NT2/D1 (cell line): ENCODE measurements around the gene ATE1.

Source experiments
- DNase-seq: peaks from one replicate; pipeline ENCODE4 v3.0.0-alpha.2; 2011; ENCODE audit warnings: low read depth, low spot score
- H3K27me3 ChIP-seq: 2 replicates; pipeline ENCODE4 v1.6.0; 2011; ENCODE audit warnings: mild to moderate bottlenecking; ENCODE audit not compliant: insufficient read length, insufficient read depth
- H3K36me3 ChIP-seq: 2 replicates; pipeline ENCODE4 v1.6.1; 2011; ENCODE audit warnings: mild to moderate bottlenecking, low read length, mixed read lengths; ENCODE audit not compliant: insufficient read depth, insufficient read length
- H3K4me1 ChIP-seq: 2 replicates; pipeline ENCODE4 v1.5.1; 2011; ENCODE audit not compliant: insufficient read depth, insufficient read length
- H3K4me3 ChIP-seq: 2 replicates; pipeline ENCODE4 v1.5.1; 2011; ENCODE audit warnings: low read depth; ENCODE audit not compliant: insufficient read length
- H3K9ac ChIP-seq: 2 replicates; pipeline ENCODE4 v1.6.0; 2011; ENCODE audit warnings: low read depth; ENCODE audit not compliant: insufficient read length
- H3K9me3 ChIP-seq: 2 replicates; pipeline ENCODE4 v1.5.1; 2011; ENCODE audit warnings: mild to moderate bottlenecking, low read length; ENCODE audit not compliant: insufficient read depth
- SUZ12 ChIP-seq: IDR thresholded peaks from 2 replicates; pipeline ENCODE4 v1.6.1; 2011; ENCODE audit not compliant: insufficient read length, insufficient read depth; ENCODE audit errors: extremely low read depth
- YY1 ChIP-seq: IDR thresholded peaks from 2 replicates; pipeline ENCODE4 v1.6.1; 2011; ENCODE audit not compliant: insufficient read length, insufficient read depth
- ZNF274 ChIP-seq: IDR thresholded peaks from 2 replicates; pipeline ENCODE4 v1.6.1; 2011; ENCODE audit warnings: mild to moderate bottlenecking, low read depth, low read length

The ATE1 gene

DNA sequence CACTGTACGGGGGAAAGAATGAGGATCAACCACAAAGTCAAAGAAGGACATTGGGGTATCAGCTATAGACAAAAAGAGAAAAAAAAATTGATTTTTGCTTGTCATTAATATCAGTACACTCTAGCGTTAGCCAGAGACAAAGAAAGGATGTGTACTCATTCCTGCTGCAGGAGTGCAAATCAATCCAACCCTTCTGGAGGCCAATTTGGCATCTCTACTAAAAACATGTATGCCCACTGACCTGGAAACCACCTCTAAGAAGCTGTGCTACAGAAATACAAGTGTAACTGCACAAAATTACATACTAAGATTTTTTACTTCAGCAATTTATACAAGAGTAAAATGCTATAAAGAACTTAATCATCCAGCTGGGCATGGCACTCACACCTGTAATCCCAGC, 33.6 kb upstream of the ATE1 start:
- Histone ChIP-seq H3K4me1 (no peaks in the 10 kb centered on the region), H3K27me3 (no peaks in the 10 kb centered on the region), H3K9me3 (no peaks in the 10 kb centered on the region), H3K4me3 (no peak overlapping the region), H3K36me3 (peaks cover 27% of the 10 kb centered on the region), H3K9ac (no peak overlapping the region)
- DNase-seq = no peak
- TF ChIP-seq YY1 = no peak
- no peak for TF ChIP-seq ZNF274
- no peak for TF ChIP-seq SUZ12

DNA sequence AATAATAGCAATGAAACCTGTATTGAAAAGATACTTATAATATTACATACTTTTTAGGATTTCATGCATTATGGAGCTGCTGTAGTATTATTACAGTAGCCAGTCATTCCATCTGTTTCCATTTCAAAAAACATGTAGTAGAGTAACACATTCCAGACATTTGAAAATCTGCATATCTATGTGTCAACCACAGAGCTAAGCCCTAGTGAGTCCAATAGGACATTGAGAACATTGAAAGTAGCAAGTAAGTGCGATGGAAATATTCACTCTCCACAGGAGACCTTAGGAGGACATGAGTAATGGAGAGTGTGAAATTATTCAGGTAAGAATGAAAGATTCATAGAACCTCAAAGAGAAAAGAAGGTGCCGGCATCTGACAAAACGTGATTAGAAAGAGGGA, 31.8 kb upstream of the ATE1 start:
- DNase-seq = no peak
- Histone ChIP-seq H3K4me3 (no peak overlapping the region), H3K9me3 (no peaks in the 10 kb centered on the region), H3K4me1 (no peaks in the 10 kb centered on the region), H3K27me3 (no peaks in the 10 kb centered on the region), H3K36me3 (peaks cover 14% of the 10 kb centered on the region), H3K9ac (no peak overlapping the region)
- TF ChIP-seq YY1 (no peak), ZNF274 (no peak), SUZ12 (no peak)

DNA sequence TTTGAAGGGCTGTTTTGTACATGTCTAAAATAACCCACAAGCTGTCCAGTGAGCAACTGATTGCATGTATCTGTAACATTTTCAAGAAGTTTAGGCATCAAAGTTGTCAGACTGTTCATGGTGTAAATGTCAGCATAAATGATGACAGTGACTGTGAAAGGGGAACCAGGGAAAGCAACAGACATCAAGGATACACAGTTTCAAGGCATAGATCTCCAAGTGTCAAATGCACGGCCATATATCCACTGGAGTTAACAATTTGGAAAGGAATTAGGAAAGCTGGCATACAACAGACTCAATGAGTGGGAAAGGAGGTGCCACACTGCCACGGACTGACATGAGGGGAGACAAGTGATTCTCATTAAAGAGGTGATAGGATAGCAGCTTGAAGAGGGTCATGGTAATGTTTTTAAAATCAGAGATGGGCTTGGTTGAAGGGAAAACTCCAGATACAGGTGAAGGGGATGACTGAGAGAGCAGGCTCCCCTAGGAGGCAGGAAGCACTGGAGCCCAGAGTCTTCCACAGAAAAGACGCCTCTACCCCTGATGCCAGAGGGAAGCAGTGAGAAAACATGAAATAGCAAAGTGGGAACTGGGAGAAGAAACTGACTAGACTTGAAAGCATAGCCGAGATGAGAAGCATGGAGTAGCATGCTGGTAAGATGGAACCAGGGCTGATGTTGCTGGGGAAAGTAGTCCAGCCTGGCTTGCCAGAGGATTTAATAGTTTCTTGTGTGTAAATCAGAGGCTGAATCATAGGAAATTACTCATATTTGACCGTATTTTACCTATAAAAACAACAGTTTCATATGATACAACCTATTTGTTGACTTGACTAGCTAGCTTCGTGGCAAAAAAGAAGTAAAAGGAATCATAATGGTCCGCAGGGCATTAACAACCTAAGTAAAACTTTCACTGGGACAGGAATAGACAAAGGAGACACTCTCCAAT, 28.6 kb upstream of the ATE1 start:
- Histone ChIP-seq H3K4me1 (no peaks in the 10 kb centered on the region), H3K4me3 (no peak overlapping the region), H3K36me3 (peaks cover 12% of the 10 kb centered on the region), H3K27me3 (no peaks in the 10 kb centered on the region), H3K9ac (no peak overlapping the region), H3K9me3 (no peaks in the 10 kb centered on the region)
- no peak for DNase-seq
- TF ChIP-seq SUZ12 (no peak), ZNF274 (no peak), YY1 (no peak)

- no peak overlapping the region for H3K9ac ChIP-seq
- peaks cover 6% of the 10 kb centered on the region for H3K36me3 ChIP-seq
- peaks cover 3% of the 10 kb centered on the region for H3K4me1 ChIP-seq
- H3K4me3 ChIP-seq = no peak overlapping the region
- no peaks in the 10 kb centered on the region for H3K9me3 ChIP-seq
- TF ChIP-seq SUZ12 (no peak), ZNF274 (no peak), YY1 (no peak)
- DNase-seq = no peak
- no peaks in the 10 kb centered on the region for H3K27me3 ChIP-seq
These were observed 24.4 kb upstream of the ATE1 start for GRCh38 chr10:121952226-121952625.

DNA sequence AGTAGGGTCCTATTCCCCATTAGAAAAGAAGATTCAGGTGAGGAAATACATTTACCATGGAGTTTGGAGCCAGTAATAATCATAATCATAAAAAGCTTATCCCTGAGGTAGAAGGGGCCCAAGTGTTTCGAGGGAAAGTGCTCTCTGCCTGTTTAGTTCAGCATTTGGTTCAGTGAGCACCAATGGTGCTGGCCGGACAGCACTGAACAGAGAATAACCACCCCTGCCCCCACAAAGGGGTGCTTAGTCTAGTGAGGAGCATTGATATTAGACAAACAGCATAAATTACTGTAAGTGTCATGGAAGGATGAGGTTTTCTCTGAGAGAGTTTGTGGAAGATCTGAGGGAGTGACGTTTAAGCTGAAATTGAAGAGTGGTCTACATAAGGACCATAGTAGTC, 21.6 kb upstream of the ATE1 start:
- H3K9me3 ChIP-seq = no peaks in the 10 kb centered on the region
- peaks cover 3% of the 10 kb centered on the region for H3K4me1 ChIP-seq
- no peaks in the 10 kb centered on the region for H3K27me3 ChIP-seq
- peaks cover 3% of the 10 kb centered on the region for H3K36me3 ChIP-seq
- no peak for DNase-seq
- TF ChIP-seq ZNF274 = no peak
- TF ChIP-seq YY1 = no peak
- TF ChIP-seq SUZ12 = no peak
- no peak overlapping the region for H3K9ac ChIP-seq
- H3K4me3 ChIP-seq = no peak overlapping the region

GRCh38 chr10:121949049-121949448, 21.2 kb upstream of the ATE1 start:
- H3K9me3 ChIP-seq = no peaks in the 10 kb centered on the region
- peaks cover 3% of the 10 kb centered on the region for H3K4me1 ChIP-seq
- no peaks in the 10 kb centered on the region for H3K27me3 ChIP-seq
- no peak overlapping the region for H3K4me3 ChIP-seq
- DNase-seq = no peak
- H3K36me3 ChIP-seq = peaks cover 3% of the 10 kb centered on the region
- H3K9ac ChIP-seq = no peak overlapping the region
- TF ChIP-seq ZNF274 (no peak), YY1 (no peak), SUZ12 (no peak)

- peaks cover 3% of the 10 kb centered on the region for H3K4me1 ChIP-seq
- TF ChIP-seq ZNF274 (no peak), YY1 (no peak), SUZ12 (no peak)
- no peaks in the 10 kb centered on the region for H3K27me3 ChIP-seq
- H3K4me3 ChIP-seq = no peak overlapping the region
- no peak for DNase-seq
- no peaks in the 10 kb centered on the region for H3K9me3 ChIP-seq
- no peak overlapping the region for H3K9ac ChIP-seq
- H3K36me3 ChIP-seq = peaks cover 3% of the 10 kb centered on the region
These were observed 19.8 kb upstream of the ATE1 start for GRCh38 chr10:121947343-121948330.
